GM12874 (cell line): Measurements from ENCODE around the gene PPP2R1A.
A peak's percentile ranks its signal among the peaks of the same experiment; 100 is the strongest.

ENCODE experiments used
- TF ChIP-seq, protein P1 (sequence below): IDR thresholded peaks from 2 replicates; pipeline ENCODE4 v1.5.1; 2011; ENCODE audit warnings: low read depth, mild to moderate bottlenecking, control low read depth, low read length, moderate library complexity; ENCODE audit not compliant: insufficient read depth

The PPP2R1A gene

DNA sequence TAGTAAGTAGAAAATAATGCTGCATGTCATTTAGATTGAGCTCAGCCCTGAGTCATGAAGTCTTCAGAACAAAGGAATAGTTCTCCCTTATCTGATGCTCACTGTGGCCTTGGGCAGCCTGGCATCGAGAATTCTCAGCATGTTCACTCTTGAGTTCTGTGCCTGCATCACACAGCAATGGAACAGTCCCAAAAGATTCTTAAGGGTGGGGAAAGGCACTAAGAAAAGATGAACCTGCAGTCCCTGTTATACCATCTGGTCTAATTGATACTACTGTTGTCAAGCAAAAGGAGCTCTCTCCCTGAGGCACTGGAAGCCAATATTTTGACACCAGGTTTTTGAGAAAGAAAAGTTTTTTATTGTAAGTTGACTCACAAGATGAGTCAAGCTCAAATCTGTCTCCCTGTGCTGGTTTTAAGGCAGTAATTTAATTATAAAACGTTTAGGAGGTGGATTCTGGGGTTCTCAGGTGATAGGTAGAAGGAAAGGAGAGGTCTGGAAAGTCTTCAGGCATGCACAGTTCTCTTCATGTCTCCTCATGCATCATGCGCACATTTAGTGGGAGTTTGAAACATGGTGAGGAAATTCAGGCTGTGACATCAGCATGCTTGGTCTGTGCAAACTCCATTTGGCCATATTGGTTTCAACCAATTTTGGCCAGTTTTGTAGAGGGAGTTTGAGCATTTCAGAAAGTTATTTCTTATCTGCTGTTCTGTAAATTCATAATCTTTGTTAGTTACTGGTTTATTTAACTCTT, 41.5 kb downstream of the PPP2R1A start:
- TF ChIP-seq, protein P1, sequence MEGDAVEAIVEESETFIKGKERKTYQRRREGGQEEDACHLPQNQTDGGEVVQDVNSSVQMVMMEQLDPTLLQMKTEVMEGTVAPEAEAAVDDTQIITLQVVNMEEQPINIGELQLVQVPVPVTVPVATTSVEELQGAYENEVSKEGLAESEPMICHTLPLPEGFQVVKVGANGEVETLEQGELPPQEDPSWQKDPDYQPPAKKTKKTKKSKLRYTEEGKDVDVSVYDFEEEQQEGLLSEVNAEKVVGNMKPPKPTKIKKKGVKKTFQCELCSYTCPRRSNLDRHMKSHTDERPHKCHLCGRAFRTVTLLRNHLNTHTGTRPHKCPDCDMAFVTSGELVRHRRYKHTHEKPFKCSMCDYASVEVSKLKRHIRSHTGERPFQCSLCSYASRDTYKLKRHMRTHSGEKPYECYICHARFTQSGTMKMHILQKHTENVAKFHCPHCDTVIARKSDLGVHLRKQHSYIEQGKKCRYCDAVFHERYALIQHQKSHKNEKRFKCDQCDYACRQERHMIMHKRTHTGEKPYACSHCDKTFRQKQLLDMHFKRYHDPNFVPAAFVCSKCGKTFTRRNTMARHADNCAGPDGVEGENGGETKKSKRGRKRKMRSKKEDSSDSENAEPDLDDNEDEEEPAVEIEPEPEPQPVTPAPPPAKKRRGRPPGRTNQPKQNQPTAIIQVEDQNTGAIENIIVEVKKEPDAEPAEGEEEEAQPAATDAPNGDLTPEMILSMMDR: no peak

- TF ChIP-seq, protein P1: no peak
These were observed 44.6 kb downstream of the PPP2R1A start for GRCh38 chr19:52234406-52234805.

DNA sequence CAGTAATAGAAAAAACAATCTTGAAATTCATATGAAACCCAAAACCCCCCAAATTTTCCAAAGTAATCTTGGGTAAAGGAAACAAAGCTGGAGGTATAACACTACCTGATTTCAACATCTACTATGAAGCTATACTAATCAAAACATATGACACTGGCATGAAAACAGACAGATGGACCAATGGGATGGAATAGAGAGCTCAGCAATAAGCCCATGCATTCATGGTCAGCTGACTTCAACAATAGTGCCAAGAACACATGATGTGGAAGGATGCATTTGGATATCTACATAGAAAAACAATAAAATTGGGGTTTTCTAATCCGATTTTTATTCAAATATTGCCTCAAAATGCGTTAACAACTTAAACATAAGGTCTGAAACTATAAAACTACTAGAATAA, 47.3 kb downstream of the PPP2R1A start:
- TF ChIP-seq, protein P1: no peak

DNA sequence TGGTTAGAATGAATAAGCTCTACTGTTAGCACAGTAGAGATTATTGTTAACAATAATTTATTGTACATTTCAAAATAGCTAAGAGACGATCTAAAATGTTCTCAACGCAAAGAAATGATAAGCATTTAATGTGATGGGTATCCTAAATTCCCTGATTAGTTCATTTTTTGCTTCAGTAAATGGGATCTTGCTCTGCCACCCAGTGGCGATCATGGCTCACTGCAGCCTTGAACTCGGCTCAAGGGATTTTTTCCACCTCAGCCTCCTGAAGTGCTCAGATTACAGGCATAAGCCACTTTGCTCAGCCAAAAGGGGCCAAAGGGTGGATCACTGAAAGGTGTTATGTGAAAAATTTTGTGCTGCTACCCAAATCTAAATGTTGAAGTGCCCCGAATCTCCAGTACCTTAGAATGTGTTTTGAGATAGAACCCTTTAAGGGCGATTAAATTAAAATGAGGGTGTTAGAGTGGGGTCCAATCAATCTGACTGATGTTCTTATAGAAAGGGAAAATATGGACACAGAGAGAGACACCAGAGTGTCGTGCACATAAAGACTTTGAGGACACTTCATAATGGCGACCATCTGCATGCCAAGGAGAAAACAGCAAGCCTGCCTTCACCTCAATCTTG, 48.0 kb downstream of the PPP2R1A start:
- TF ChIP-seq, protein P1: peak; percentile 77

- TF ChIP-seq, protein P1: no peak
These were observed 54.2 kb downstream of the PPP2R1A start for GRCh38 chr19:52244021-52244420.

- TF ChIP-seq, protein P1: no peak
These were observed 58.4 kb downstream of the PPP2R1A start for GRCh38 chr19:52248241-52248640.

- TF ChIP-seq, protein P1: no peak
These were observed 68.6 kb downstream of the PPP2R1A start for GRCh38 chr19:52258426-52258825.
